Measurements from ENCODE around the gene CDHR2.

The CDHR2 gene

GRCh38 chr5:176525677-176526076, 23.5 kb upstream of the CDHR2 start:
- intact Hi-C loops (cut with DNase I; ENCODE audit: low total_unique reads), result no loop called here
- no peak overlapping the region for H3K4me3 ChIP-seq
- no peaks in the 10 kb centered on the region for H3K27me3 ChIP-seq
- no peak for DNase-seq
- no peaks in the 10 kb centered on the region for H3K9me3 ChIP-seq
- H3K4me1 ChIP-seq, result no peaks in the 10 kb centered on the region
- no peak for TF ChIP-seq CTCF (IDR thresholded peaks at IDR 0.05)
- H3K27ac ChIP-seq, result no peak overlapping the region
- H3K36me3 ChIP-seq, result peaks cover 33 to 41% (median 38%) of the 10 kb centered on the region in 3 donors

GRCh38 chr5:176526462-176526861, 22.7 kb upstream of the CDHR2 start:
- TF ChIP-seq CTCF (IDR thresholded peaks at IDR 0.05), result no peak
- Histone ChIP-seq H3K4me1 (no peaks in the 10 kb centered on the region), H3K4me3 (no peak overlapping the region), H3K36me3 (peaks cover 41 to 49% (median 46%) of the 10 kb centered on the region in 3 donors), H3K9me3 (no peaks in the 10 kb centered on the region), H3K27me3 (no peaks in the 10 kb centered on the region), H3K27ac (no peak overlapping the region)
- no peak for DNase-seq
- intact Hi-C loops (cut with DNase I; ENCODE audit: low total_unique reads), result no loop called here

- DNase-seq, result no peak
- TF ChIP-seq CTCF (IDR thresholded peaks at IDR 0.05), result no peak
- intact Hi-C loops (cut with DNase I; ENCODE audit: low total_unique reads), result no loop called here
- H3K4me3 ChIP-seq, result no peak overlapping the region
- peaks cover 47 to 57% (median 54%) of the 10 kb centered on the region in 3 donors for H3K36me3 ChIP-seq
- peaks cover 0 to 6% (median 0%) of the 10 kb centered on the region in 4 donors for H3K4me1 ChIP-seq
- H3K27ac ChIP-seq, result no peak overlapping the region
- H3K27me3 ChIP-seq, result no peaks in the 10 kb centered on the region
- no peaks in the 10 kb centered on the region for H3K9me3 ChIP-seq
These were observed 21.6 kb upstream of the CDHR2 start for GRCh38 chr5:176527246-176528222.

- no peak for TF ChIP-seq CTCF (IDR thresholded peaks at IDR 0.05)
- Histone ChIP-seq H3K9me3 (no peaks in the 10 kb centered on the region), H3K4me1 (peaks cover under 1 to 13% (median 4%) of the 10 kb centered on the region in 4 donors), H3K27ac (no peak overlapping the region), H3K27me3 (no peaks in the 10 kb centered on the region), H3K4me3 (no peak overlapping the region), H3K36me3 (peaks cover 47 to 57% (median 54%) of the 10 kb centered on the region in 3 donors)
- intact Hi-C loops (cut with DNase I; ENCODE audit: low total_unique reads), result no loop called here
- DNase-seq, result no peak
These were observed 20.8 kb upstream of the CDHR2 start for GRCh38 chr5:176528301-176528700.

GRCh38 chr5:176528761-176529115, 20.4 kb upstream of the CDHR2 start:
- peaks cover 3 to 18% (median 9%) of the 10 kb centered on the region in 4 donors for H3K4me1 ChIP-seq
- peaks cover 47 to 57% (median 54%) of the 10 kb centered on the region in 3 donors for H3K36me3 ChIP-seq
- TF ChIP-seq CTCF (IDR thresholded peaks at IDR 0.05), result no peak
- DNase-seq, result no peak
- no peak overlapping the region for H3K27ac ChIP-seq
- no peaks in the 10 kb centered on the region for H3K27me3 ChIP-seq
- intact Hi-C loops (cut with DNase I; ENCODE audit: low total_unique reads), result no loop called here
- no peaks in the 10 kb centered on the region for H3K9me3 ChIP-seq
- H3K4me3 ChIP-seq, result no peak overlapping the region
